ENCODE measurements around the gene COL24A1. TPM values are rescaled to one million over a fixed set of nuclear protein-coding genes. Genes with fewer than 3 reads are reported as not detected.
A peak's percentile ranks its signal among the peaks of the same experiment; 100 is the strongest.

COL24A1 gene
- total and polyA plus RNA-seq, 12 donors, result 0.04 to 2.3 (median 0.54) TPM

GRCh38 chr1:85900921-85901320, 255.7 kb downstream of the COL24A1 start:
- Histone ChIP-seq H3K4me1 (no peaks in the 10 kb centered on the region), H3K27me3 (no peaks in the 10 kb centered on the region), H3K36me3 (no peaks in the 10 kb centered on the region), H3K4me3 (no peak overlapping the region), H3K9me3 (peaks cover 0 to 17% (median 6%) of the 10 kb centered on the region in 11 donors), H3K27ac (no peak overlapping the region)
- DNase-seq, result no peak
- ATAC-seq, result no peak
- intact Hi-C loops (cut with DNase I), result no loop called here
- TF ChIP-seq CTCF (IDR thresholded peaks at IDR 0.05), result no peak

- Histone ChIP-seq H3K4me1 (no peaks in the 10 kb centered on the region), H3K9me3 (peaks cover 0 to 17% (median 6%) of the 10 kb centered on the region in 11 donors), H3K27me3 (no peaks in the 10 kb centered on the region), H3K36me3 (no peaks in the 10 kb centered on the region), H3K27ac (no peak overlapping the region), H3K4me3 (no peak overlapping the region)
- DNase-seq, result no peak
- no peak for ATAC-seq
- WGBS, 2 donors, result 77 to 80% methylated on average over 2 of the region's 2 CpGs
- intact Hi-C loops (cut with DNase I), result loop anchor here in 2 of 10 donors (10.0 kb wide), 2 partner anchors 56 to 116 kb away; no protein-coding TSS in a partner anchor
- TF ChIP-seq CTCF (IDR thresholded peaks at IDR 0.05), result no peak
These were observed 257.7 kb downstream of the COL24A1 start for GRCh38 chr1:85898861-85899260.

GRCh38 chr1:85894651-85895050, 261.9 kb downstream of the COL24A1 start:
- 17 to 18% methylated on average over 4 of the region's 4 CpGs for WGBS, 2 donors
- H3K27ac ChIP-seq, result no peak overlapping the region
- peak in 6 of 9 donors; percentile 37 to 59 (median 48) for TF ChIP-seq CTCF (IDR thresholded peaks at IDR 0.05)
- no peaks in the 10 kb centered on the region for H3K4me1 ChIP-seq
- H3K9me3 ChIP-seq, result no peaks in the 10 kb centered on the region
- intact Hi-C loops (cut with DNase I), result loop anchor here in 2 of 10 donors (10.0 kb wide), 2 partner anchors 60 to 120 kb away; no protein-coding TSS in a partner anchor
- ATAC-seq, result no peak
- DNase-seq, result peak; percentile 7 to 10
- H3K36me3 ChIP-seq, result no peaks in the 10 kb centered on the region
- no peak overlapping the region for H3K4me3 ChIP-seq
- H3K27me3 ChIP-seq, result no peaks in the 10 kb centered on the region

- Histone ChIP-seq H3K9me3 (no peaks in the 10 kb centered on the region), H3K4me1 (no peaks in the 10 kb centered on the region), H3K27ac (no peak overlapping the region), H3K36me3 (no peaks in the 10 kb centered on the region), H3K4me3 (no peak overlapping the region), H3K27me3 (no peaks in the 10 kb centered on the region)
- no peak for ATAC-seq
- intact Hi-C loops (cut with DNase I), result loop anchor here in 2 of 10 donors (10.0 kb wide), 2 partner anchors 62 to 122 kb away; no protein-coding TSS in a partner anchor
- DNase-seq, result no peak
- TF ChIP-seq CTCF (IDR thresholded peaks at IDR 0.05), result no peak
- 94 to 97% methylated on average over 2 of the region's 2 CpGs for WGBS, 2 donors
These were observed 264.2 kb downstream of the COL24A1 start for GRCh38 chr1:85892366-85892765.

Measured in heart right ventricle (tissue), 16 donors.